Mucosa of gallbladder (tissue), 1 donor: Measurements from ENCODE around the gene GPR89B. TPM values are rescaled to one million over a fixed set of nuclear protein-coding genes. Genes with fewer than 3 reads are reported as not detected.
"Not testable (repeated sequence)": the region's sequence is repeated elsewhere in the genome, so short reads cannot be mapped to it uniquely, and the experiment has no call there.

ENCODE experiments used
- DNase-seq: peaks from one replicate; pipeline ENCODE4 v3.0.0-alpha.2; 2020; ENCODE audit warnings: low spot score
- total RNA-seq: library from RNA; stranded (reverse); gene quantifications from one replicate; pipeline ENCODE4 v1.2.1, GENCODE V29; 2021
- donor health status: DM: no; HTN: no; CAD: no.

The GPR89B gene
- total RNA-seq, 1 donor from 2014 or later, result 12.6 TPM

GRCh38 chr1:147940456-147940855, 12.2 kb downstream of the GPR89B start:
- not testable (repeated sequence) for DNase-seq

- not testable (repeated sequence) for DNase-seq
These were observed 14.3 kb downstream of the GPR89B start for GRCh38 chr1:147942563-147942962.

GRCh38 chr1:147949517-147949916, 21.3 kb downstream of the GPR89B start:
- not testable (repeated sequence) for DNase-seq

- DNase-seq, result not testable (repeated sequence)
These were observed 30.7 kb downstream of the GPR89B start for GRCh38 chr1:147958906-147959305.

GRCh38 chr1:147959680-147960079, 31.5 kb downstream of the GPR89B start:
- DNase-seq, result not testable (repeated sequence)

- not testable (repeated sequence) for DNase-seq
These were observed 36.4 kb downstream of the GPR89B start for GRCh38 chr1:147964575-147964974.

GRCh38 chr1:147966657-147967056, 38.4 kb downstream of the GPR89B start:
- DNase-seq, result not testable (repeated sequence)

GRCh38 chr1:147978896-147979651, 50.9 kb downstream of the GPR89B start:
- not testable (repeated sequence) for DNase-seq

- DNase-seq, result not testable (repeated sequence)
These were observed 57.2 kb downstream of the GPR89B start for GRCh38 chr1:147985374-147985773.

- not testable (repeated sequence) for DNase-seq
These were observed 59.7 kb downstream of the GPR89B start for GRCh38 chr1:147987893-147988292.

- not testable (repeated sequence) for DNase-seq
These were observed 64.7 kb downstream of the GPR89B start for GRCh38 chr1:147992916-147993315.

- DNase-seq, result not testable (repeated sequence)
These were observed 65.2 kb downstream of the GPR89B start for GRCh38 chr1:147993400-147993799.

- not testable (repeated sequence) for DNase-seq
These were observed 65.8 kb downstream of the GPR89B start for GRCh38 chr1:147993825-147994615.

- not testable (repeated sequence) for DNase-seq
These were observed 67.9 kb downstream of the GPR89B start for GRCh38 chr1:147996088-147996487.

- not testable (repeated sequence) for DNase-seq
These were observed 79.5 kb downstream of the GPR89B start for GRCh38 chr1:148007724-148008123.

- DNase-seq, result no peak
These were observed 82.3 kb downstream of the GPR89B start for GRCh38 chr1:148010527-148010926.

- DNase-seq, result not testable (repeated sequence)
These were observed 85.2 kb downstream of the GPR89B start for GRCh38 chr1:148013177-148014144.

- DNase-seq, result not testable (repeated sequence)
These were observed 86.3 kb downstream of the GPR89B start for GRCh38 chr1:148014289-148015200.

GRCh38 chr1:148024918-148025317, 96.7 kb downstream of the GPR89B start:
- not testable (repeated sequence) for DNase-seq

- DNase-seq, result not testable (repeated sequence)
These were observed 98.8 kb downstream of the GPR89B start for GRCh38 chr1:148027004-148027403.
